ENCODE data around the gene GRK1. TPM values are rescaled to one million over a fixed set of nuclear protein-coding genes. Genes with fewer than 3 reads are reported as not detected.
"Not testable (repeated sequence)": the region's sequence is repeated elsewhere in the genome, so short reads cannot be mapped to it uniquely, and the experiment has no call there.

Gene GRK1
- total RNA-seq, 2 experiments from 2014 or later = 0.19 TPM; not detected in 1

- ChIA-PET POLR2A (no interaction called here), CTCF (no interaction called here)
Measured at GRCh38 chr13:113739527-113740285, 72.7 kb downstream of the GRK1 start.

DNA sequence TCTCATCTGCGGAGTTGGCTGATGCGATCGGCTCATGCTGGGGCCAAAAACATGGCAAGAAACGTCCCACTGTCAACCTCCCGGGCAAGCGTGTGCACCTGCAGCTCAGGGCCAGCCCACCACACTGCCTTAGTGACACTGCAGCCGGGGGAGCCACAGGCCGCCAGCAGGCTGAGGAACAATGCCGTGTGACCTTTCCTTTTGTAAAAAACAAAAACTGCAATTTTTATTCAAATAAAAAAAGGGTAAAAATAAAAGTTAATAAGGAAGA, 73.2 kb downstream of the GRK1 start:
- CTCF ChIA-PET = no interaction called here
- POLR2A ChIA-PET = no interaction called here

GRCh38 chr13:113740661-113741060, 73.6 kb downstream of the GRK1 start:
- CTCF ChIA-PET = no interaction called here
- POLR2A ChIA-PET = no interaction called here

DNA sequence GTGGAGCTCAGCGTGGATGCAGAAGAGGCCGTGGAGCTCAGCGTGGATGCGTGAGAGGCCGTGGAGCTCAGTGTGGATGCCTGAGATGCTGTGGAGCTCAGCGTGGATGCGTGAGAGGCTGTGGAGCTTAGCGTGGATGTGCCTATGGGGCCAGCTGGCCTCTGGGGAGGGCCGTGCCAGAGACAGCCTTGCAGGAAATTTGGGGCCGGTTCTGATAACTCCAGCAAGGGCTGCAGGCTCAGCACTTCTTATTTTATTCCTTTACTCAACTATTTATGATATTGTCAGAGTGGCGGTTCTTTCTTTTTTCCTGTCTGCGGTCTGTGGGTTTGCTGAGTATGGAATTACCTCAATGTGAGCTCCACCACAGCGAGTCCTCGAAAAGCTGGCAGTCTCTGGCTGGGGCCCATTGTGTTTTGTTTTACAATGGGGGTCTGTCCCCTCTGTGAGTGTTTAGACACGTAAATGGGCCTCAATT, 74.2 kb downstream of the GRK1 start:
- ChIA-PET CTCF (no interaction called here), POLR2A (no interaction called here)

DNA sequence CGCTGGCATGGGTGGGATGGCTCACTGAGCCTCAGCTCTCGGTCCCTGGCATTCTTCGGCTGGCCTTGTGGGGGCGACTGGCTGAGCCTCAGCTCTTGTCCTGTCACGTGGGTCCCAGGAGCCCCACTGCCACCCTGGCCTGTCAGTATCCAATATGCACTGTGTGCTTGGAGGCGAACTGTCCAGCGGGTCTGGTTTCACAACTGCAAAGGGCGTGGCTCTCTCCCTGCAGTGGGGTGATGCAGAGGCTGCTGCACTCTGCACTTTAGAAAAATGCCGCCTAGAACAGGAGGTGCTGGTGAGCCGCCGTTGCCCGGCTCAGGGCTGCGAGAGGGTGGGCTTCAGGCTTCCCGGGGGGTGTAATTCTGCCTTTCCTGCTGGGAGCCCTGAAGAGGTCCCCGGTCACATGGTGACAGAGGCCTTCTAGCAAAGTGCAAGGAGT, 75.0 kb downstream of the GRK1 start:
- CTCF ChIA-PET = no interaction called here
- POLR2A ChIA-PET = no interaction called here

DNA sequence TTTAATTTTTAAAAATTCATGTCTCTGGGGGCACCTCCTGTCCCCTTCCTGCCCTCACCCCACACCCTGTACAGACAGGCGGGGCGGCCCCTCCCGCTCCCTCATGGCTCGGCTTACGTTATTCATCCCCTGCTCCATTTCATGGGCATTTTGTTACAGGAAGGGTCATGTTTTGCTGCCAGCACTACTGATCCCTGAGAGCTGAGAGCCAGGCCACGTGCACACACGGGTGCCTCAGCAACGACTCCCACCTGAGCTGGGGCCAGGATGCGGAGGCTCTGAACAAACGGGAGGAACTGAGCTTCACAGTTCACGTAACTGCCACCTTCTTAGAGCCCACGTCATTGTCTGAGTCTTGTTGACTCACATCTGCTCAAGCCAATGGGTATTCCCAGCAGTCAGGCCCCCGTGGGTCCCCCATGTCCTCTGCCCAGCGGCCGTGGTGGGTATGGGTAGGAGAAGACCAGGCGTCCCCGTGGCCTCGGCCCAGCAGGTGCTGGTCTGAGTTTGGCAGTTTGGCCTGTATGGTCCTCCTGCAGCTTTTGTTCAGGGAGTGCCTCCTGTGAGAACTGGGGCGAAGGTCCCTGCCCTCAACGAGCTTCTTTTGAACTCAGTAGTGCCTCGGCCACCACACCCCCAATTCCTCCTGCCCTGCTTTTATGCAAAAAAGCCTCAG, 75.6 kb downstream of the GRK1 start:
- ChIA-PET POLR2A (no interaction called here), CTCF (no interaction called here)

- CTCF ChIA-PET = no interaction called here
- POLR2A ChIA-PET = no interaction called here
Measured at GRCh38 chr13:113743366-113744195, 76.6 kb downstream of the GRK1 start.

- CTCF ChIA-PET = no interaction called here
- POLR2A ChIA-PET = no interaction called here
Measured at GRCh38 chr13:113744197-113745000, 77.4 kb downstream of the GRK1 start.

- ChIA-PET POLR2A (no interaction called here), CTCF (no interaction called here)
Measured at GRCh38 chr13:113745059-113745458, 78.0 kb downstream of the GRK1 start.

- CTCF ChIA-PET, POLR2A ChIA-PET: not testable (repeated sequence)
Measured at GRCh38 chr13:113745500-113746142, 78.6 kb downstream of the GRK1 start.

- CTCF ChIA-PET = no interaction called here
- POLR2A ChIA-PET = no interaction called here
Measured at GRCh38 chr13:113746143-113746525, 79.1 kb downstream of the GRK1 start.

DNA sequence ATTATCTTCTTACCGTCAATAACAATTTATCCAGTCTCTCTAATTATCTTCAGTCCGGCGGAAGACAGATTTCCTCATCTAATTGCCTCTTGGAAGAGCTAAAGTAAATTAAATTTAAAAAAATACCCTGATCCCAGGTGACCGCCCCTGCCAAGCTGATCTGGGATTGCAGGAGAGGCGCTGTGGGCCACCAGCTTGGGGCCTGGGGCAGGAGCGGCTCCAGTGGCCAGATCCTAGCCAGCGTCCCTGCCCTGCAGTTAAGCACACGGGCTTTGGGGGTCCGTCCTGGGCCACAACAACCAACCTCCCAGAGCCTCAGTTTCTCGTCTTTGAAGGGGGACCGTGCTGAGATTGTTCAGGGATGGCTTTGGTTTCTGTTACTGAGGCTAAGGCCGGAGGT, 79.7 kb downstream of the GRK1 start:
- ChIA-PET POLR2A (no interaction called here), CTCF (no interaction called here)

DNA sequence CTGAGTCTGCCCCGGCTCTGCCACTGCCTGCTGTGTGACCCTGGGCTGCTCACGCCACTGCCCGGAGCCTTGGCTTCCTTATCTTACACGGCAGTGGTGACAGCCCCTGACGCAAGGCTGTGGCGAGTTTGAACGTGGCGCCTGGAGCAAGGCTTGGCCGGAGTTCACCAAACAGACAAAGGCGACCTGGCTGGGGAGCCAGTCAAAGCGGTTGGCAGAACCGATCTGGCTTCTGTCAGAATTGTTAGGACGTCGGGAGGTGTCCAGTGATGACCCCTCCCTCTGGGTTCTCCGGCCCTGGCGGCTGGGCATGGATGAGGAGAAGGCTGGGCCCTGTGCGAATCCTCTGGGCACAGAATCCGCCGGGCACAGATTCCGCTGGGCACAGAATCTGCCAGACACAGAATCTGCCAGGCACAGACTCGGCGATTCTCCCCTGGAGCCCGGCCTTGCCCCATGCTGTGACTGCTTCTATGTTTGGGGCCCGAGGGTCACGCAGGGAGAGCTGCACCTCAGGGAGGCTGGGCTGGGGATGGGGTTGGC, 80.3 kb downstream of the GRK1 start:
- ChIA-PET CTCF (no interaction called here), POLR2A (no interaction called here)

- CTCF ChIA-PET = no interaction called here
Measured at GRCh38 chr13:113748101-113748861, 81.3 kb downstream of the GRK1 start.

DNA sequence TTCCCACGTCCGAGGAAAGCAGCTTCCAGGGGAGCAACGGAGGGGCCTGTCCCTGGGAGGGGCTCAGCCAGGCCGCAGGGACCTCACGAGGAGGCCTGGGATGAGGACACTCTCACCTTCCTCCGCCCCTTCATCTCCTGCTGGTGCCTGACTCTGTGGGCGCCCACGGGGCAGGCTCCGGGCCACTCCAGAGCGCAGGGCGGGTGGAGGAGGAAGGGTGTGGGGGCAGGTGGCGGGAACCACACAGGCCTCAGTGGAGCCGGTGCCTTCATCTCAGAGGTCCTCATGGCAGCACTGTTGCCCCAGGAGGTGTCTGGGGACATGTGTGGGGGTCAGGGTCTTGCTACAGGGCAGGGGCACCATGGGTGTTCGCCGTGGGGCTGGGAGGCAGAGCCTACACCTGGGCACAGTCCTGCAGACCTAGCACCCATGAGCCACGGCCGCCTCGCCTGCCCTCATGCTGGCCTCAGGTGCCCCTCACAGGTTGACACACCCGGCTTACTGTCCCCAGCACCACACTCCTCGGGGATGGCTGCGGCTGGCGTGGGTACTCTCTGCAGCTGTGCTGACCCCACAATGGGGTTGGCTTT, 81.9 kb downstream of the GRK1 start:
- POLR2A ChIA-PET = no interaction called here

More at GRCh38 chr13:113748101-113748861, 81.3 kb downstream of the GRK1 start:
- POLR2A ChIA-PET = no interaction called here

GRCh38 chr13:113749507-113749906, 82.5 kb downstream of the GRK1 start:
- CTCF ChIA-PET = no interaction called here
- POLR2A ChIA-PET = no interaction called here

More for the DNA sequence above, 81.9 kb downstream of the GRK1 start:
- CTCF ChIA-PET = no interaction called here

DNA sequence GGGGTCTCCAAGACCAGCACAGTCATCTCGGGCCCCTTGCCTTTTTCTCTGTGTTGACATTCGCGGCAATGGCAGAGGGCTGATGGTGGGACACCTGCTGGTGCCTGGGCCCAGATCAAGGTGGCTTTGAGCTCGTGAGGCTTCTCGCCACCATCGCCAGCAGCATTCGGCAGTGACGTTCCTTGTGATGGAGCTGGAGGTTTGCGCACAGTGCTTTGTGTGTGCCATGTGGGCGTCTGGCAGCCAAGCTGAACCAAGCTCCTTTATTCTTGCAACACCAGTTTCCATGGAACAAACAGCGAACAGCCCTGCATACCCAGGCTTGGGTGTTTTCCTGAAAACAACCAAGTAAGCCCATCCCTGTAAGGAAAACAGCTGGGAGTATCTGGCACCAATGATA, 82.9 kb downstream of the GRK1 start:
- POLR2A ChIA-PET = no interaction called here
- CTCF ChIA-PET = no interaction called here

DNA sequence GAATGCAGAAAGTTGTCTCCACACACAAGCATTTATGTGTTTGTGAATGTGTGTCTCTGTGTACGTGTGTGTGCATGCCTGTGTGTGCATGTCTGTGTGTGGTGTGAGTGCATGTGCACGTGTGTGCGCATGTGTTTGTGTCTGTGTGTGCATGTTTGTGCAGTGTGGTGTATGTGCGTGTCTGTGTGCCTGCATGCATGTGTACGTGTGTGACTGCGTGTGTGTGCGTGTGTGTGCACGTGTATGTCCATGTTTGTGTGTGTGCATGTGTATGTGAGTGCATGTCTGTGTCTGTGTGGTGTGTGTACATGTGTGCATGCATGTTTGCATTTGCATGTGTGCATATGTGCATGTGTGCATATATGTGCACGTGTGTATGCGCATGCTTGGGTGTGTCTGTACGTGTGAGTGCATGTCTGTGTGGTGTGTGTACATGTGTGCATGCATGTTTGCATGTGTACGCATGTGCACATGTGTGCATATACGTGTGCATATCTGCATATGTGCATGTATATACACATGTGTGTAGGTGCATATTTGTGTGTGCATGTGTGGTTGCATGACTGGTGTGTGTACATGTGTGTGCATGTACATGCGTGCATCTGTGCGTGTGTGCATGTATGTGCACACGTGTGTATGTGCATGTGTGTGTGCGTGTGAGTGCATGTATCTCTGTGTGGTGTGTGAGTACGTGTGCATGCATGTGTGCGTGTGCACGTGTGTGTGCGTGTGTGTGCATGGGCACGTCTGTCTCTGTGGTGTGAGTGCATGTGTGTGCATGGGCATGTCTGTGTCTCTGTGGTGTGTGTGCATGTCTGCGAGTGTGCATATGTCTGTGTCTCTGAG, 83.8 kb downstream of the GRK1 start:
- POLR2A ChIA-PET = no interaction called here
- CTCF ChIA-PET = no interaction called here
